Vagina (tissue), 2 donors: ENCODE data around the gene LRRFIP2.

ENCODE experiments used
- POLR2A ChIP-seq, 2 donors: fragments of 450-650 bp; IDR thresholded peaks; one replicate each; pipeline ENCODE4 v1.6.1; 2017; ENCODE audit warnings: antibody characterized with exemption in 2 of 2, mild to moderate bottlenecking in 2 of 2, moderate library complexity in 2 of 2
- POLR2AphosphoS5 ChIP-seq, 2 donors: sonication (generic); formaldehyde crosslinking; IDR thresholded peaks; one replicate each; pipeline ENCODE4 v1.9.0; 2017; ENCODE audit warnings: antibody characterized with exemption in 2 of 2, mild to moderate bottlenecking in 2 of 2, low read depth in 1 of 2; ENCODE audit not compliant: insufficient read depth in 1 of 2
- TF ChIP-seq, protein P1 (sequence below), 3 experiments: fragments of 450-650 bp in 2 of 3; fragments of 200-600 bp in 1 of 3; sonication (generic) in 1 of 3; IDR thresholded peaks; one replicate each; pipeline ENCODE4 v1.5.1; 2017 to 2019; ENCODE audit warnings: antibody characterized with exemption in 3 of 3, mild to moderate bottlenecking in 2 of 3, moderate library complexity in 2 of 3

DNA sequence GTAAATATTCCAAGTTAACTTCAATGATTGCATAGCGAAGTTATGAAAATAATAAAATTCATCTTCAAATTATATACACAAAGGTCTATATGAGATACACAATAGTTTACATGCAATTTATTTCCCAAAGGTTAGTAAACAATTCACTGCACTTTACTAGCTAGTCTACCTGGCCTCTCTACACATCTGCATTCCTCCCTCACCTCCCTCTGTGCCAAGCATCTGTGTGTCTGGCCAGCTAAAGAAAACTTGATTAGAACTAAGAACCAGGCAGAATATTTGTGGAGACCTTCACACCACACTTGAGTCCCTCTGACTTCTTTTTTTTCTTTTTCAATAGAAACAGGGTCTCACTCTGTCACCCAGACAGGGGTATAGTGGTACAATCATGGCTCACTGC lies 61.4 kb downstream of the LRRFIP2 start:
- TF ChIP-seq, protein P1, sequence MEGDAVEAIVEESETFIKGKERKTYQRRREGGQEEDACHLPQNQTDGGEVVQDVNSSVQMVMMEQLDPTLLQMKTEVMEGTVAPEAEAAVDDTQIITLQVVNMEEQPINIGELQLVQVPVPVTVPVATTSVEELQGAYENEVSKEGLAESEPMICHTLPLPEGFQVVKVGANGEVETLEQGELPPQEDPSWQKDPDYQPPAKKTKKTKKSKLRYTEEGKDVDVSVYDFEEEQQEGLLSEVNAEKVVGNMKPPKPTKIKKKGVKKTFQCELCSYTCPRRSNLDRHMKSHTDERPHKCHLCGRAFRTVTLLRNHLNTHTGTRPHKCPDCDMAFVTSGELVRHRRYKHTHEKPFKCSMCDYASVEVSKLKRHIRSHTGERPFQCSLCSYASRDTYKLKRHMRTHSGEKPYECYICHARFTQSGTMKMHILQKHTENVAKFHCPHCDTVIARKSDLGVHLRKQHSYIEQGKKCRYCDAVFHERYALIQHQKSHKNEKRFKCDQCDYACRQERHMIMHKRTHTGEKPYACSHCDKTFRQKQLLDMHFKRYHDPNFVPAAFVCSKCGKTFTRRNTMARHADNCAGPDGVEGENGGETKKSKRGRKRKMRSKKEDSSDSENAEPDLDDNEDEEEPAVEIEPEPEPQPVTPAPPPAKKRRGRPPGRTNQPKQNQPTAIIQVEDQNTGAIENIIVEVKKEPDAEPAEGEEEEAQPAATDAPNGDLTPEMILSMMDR (IDR thresholded peaks at IDR 0.05) = no peak
- TF ChIP-seq POLR2A (IDR thresholded peaks at IDR 0.05) (no peak), POLR2AphosphoS5 (IDR thresholded peaks at IDR 0.05; ENCODE audit: insufficient read depth in 1 of 2, low read depth in 1 of 2) (no peak)
